HG02943 (cell line): Measurements from ENCODE around the gene DLL3.

ENCODE experiments used
- ATAC-seq: cut with Tn5 transposase; IDR thresholded peaks from one replicate; pipeline ENCODE4 v1.9.1; 2021; ENCODE audit warnings: mild to moderate bottlenecking, low read depth, moderate library complexity; ENCODE audit not compliant: unreplicated experiment

The DLL3 gene

GRCh38 chr19:39481676-39482075 lies 17.1 kb upstream of the DLL3 start:
- ATAC-seq, result no peak

GRCh38 chr19:39483141-39483540 lies 15.6 kb upstream of the DLL3 start:
- no peak for ATAC-seq

- ATAC-seq, result no peak
These were observed 9.0 kb upstream of the DLL3 start for GRCh38 chr19:39489756-39490155.

- no peak for ATAC-seq
These were observed 6.5 kb upstream of the DLL3 start for GRCh38 chr19:39492225-39492624.

GRCh38 chr19:39492788-39493187 lies 6.0 kb upstream of the DLL3 start:
- ATAC-seq, result no peak

GRCh38 chr19:39494661-39495060 lies 4.1 kb upstream of the DLL3 start:
- ATAC-seq, result no peak

GRCh38 chr19:39496063-39496462 lies 2.7 kb upstream of the DLL3 start:
- ATAC-seq, result no peak

GRCh38 chr19:39497701-39497995 lies 1.1 kb upstream of the DLL3 start:
- no peak for ATAC-seq

- ATAC-seq, result no peak
These were observed 550 bp upstream of the DLL3 start for GRCh38 chr19:39497996-39498797.

- no peak for ATAC-seq
These were observed 1.2 kb downstream of the DLL3 start for GRCh38 chr19:39499932-39500331.

- ATAC-seq, result no peak
These were observed 1.8 kb downstream of the DLL3 start for GRCh38 chr19:39500543-39500942.

- ATAC-seq, result no peak
These were observed 2.6 kb downstream of the DLL3 start for GRCh38 chr19:39501340-39501739.

- ATAC-seq, result no peak
These were observed 4.1 kb downstream of the DLL3 start for GRCh38 chr19:39502640-39503417.

- ATAC-seq, result no peak
These were observed 7.8 kb downstream of the DLL3 start for GRCh38 chr19:39506598-39506943.

- no peak for ATAC-seq
These were observed 8.4 kb downstream of the DLL3 start for GRCh38 chr19:39506944-39507714.

- no peak for ATAC-seq
These were observed 9.1 kb downstream of the DLL3 start for GRCh38 chr19:39507715-39508364.

- no peak for ATAC-seq
These were observed 9.9 kb downstream of the DLL3 start for GRCh38 chr19:39508629-39509028.

- ATAC-seq, result no peak
These were observed 10.5 kb downstream of the DLL3 start for GRCh38 chr19:39509233-39509632.

GRCh38 chr19:39512988-39513387 lies 14.2 kb downstream of the DLL3 start:
- no peak for ATAC-seq

GRCh38 chr19:39514840-39515550 lies 16.2 kb downstream of the DLL3 start, which contains the start of gene SELENOV:
SELENOV (plus strand) TSS chr19:39515139; CDS start chr19:39515213, 74 bp downstream.
- ATAC-seq, result no peak
